ENCODE results near the gene CRIP3. TPM values are rescaled to one million over a fixed set of nuclear protein-coding genes. Genes with fewer than 3 reads are reported as not detected.

The CRIP3 gene
- total RNA-seq, 4 donors from 2014 or later: 0.82 to 1.4 TPM; not detected in 2

GRCh38 chr6:43283905-43284304 lies 24.7 kb downstream of the CRIP3 start:
- Histone ChIP-seq H3K9me3 (no peaks in the 10 kb centered on the region), H3K27me3 (peaks cover 13% of the 10 kb centered on the region), H3K4me1 (peaks cover 7 to 26% (median 17%) of the 10 kb centered on the region in 4 donors), H3K4me3 (no peak overlapping the region), H3K27ac (no peak overlapping the region), H3K36me3 (no peaks in the 10 kb centered on the region)
- TF ChIP-seq CTCF (IDR thresholded peaks at IDR 0.05) (no peak), POLR2A (IDR thresholded peaks at IDR 0.05) (no peak), POLR2AphosphoS5 (IDR thresholded peaks at IDR 0.05) (no peak), EP300 (IDR thresholded peaks at IDR 0.05; ENCODE audit: low read depth) (no peak)
- DNase-seq: no peak
- in situ Hi-C loops (cut with MboI; ENCODE audit: low pct_ligation_motif_present in 1 of 4, low pct_unique_long_range_greater_than_20kb in 1 of 4, low sequenced_read_pairs in 3 of 4) (no loop called here), intact Hi-C loops (cut with DNase I; ENCODE audit: low total_unique reads) (no loop called here)
- WGBS, 2 donors (ENCODE audit: low coverage in 1 of 2): 86% methylated on average over 21 of the region's 27 CpGs; no CpG with 5 or more reads in 1 of the 2 donors

GRCh38 chr6:43283514-43283901 lies 25.1 kb downstream of the CRIP3 start:
- no peak for DNase-seq
- 81% methylated on average over 14 of the region's 18 CpGs; no CpG with 5 or more reads in 1 of the 2 donors for WGBS, 2 donors (ENCODE audit: low coverage in 1 of 2)
- in situ Hi-C loops (cut with MboI; ENCODE audit: low pct_ligation_motif_present in 1 of 4, low pct_unique_long_range_greater_than_20kb in 1 of 4, low sequenced_read_pairs in 3 of 4) (no loop called here), intact Hi-C loops (cut with DNase I; ENCODE audit: low total_unique reads) (no loop called here)
- peaks cover 13% of the 10 kb centered on the region for H3K27me3 ChIP-seq
- no peak overlapping the region for H3K4me3 ChIP-seq
- TF ChIP-seq CTCF (IDR thresholded peaks at IDR 0.05) (no peak), POLR2A (IDR thresholded peaks at IDR 0.05) (no peak), EP300 (IDR thresholded peaks at IDR 0.05; ENCODE audit: low read depth) (no peak), POLR2AphosphoS5 (IDR thresholded peaks at IDR 0.05) (no peak)
- peaks cover 9 to 26% (median 20%) of the 10 kb centered on the region in 4 donors for H3K4me1 ChIP-seq
- H3K9me3 ChIP-seq: no peaks in the 10 kb centered on the region
- no peak overlapping the region for H3K27ac ChIP-seq
- no peaks in the 10 kb centered on the region for H3K36me3 ChIP-seq

GRCh38 chr6:43282636-43283513 lies 25.8 kb downstream of the CRIP3 start:
- intact Hi-C loops (cut with DNase I; ENCODE audit: low total_unique reads): no loop called here
- peaks cover 13% of the 10 kb centered on the region for H3K27me3 ChIP-seq
- H3K9me3 ChIP-seq: no peaks in the 10 kb centered on the region
- in situ Hi-C loops (cut with MboI; ENCODE audit: low pct_ligation_motif_present in 1 of 4, low pct_unique_long_range_greater_than_20kb in 1 of 4, low sequenced_read_pairs in 3 of 4): no loop called here
- H3K36me3 ChIP-seq: no peaks in the 10 kb centered on the region
- WGBS, 2 donors (ENCODE audit: low coverage in 1 of 2): 79 to 82% methylated on average over 10 to 30 of the region's 32 CpGs
- no peak for TF ChIP-seq EP300 (IDR thresholded peaks at IDR 0.05; ENCODE audit: low read depth)
- TF ChIP-seq POLR2AphosphoS5 (IDR thresholded peaks at IDR 0.05): no peak
- TF ChIP-seq CTCF (IDR thresholded peaks at IDR 0.05): no peak
- no peak for TF ChIP-seq POLR2A (IDR thresholded peaks at IDR 0.05)
- H3K27ac ChIP-seq: no peak overlapping the region
- DNase-seq: no peak
- H3K4me3 ChIP-seq: no peak overlapping the region
- peaks cover 9 to 26% (median 21%) of the 10 kb centered on the region in 4 donors for H3K4me1 ChIP-seq

GRCh38 chr6:43282060-43282459 lies 26.6 kb downstream of the CRIP3 start:
- no peak for DNase-seq
- peaks cover 13% of the 10 kb centered on the region for H3K27me3 ChIP-seq
- TF ChIP-seq EP300 (IDR thresholded peaks at IDR 0.05; ENCODE audit: low read depth) (no peak), POLR2AphosphoS5 (IDR thresholded peaks at IDR 0.05) (no peak), CTCF (IDR thresholded peaks at IDR 0.05) (no peak), POLR2A (IDR thresholded peaks at IDR 0.05) (no peak)

More at GRCh38 chr6:43282060-43282459, 26.6 kb downstream of the CRIP3 start:
- peaks cover 15 to 26% (median 22%) of the 10 kb centered on the region in 4 donors for H3K4me1 ChIP-seq
- WGBS, 2 donors (ENCODE audit: low coverage in 1 of 2): 81% methylated on average over 9 of the region's 9 CpGs; no CpG with 5 or more reads in 1 of the 2 donors
- H3K9me3 ChIP-seq: no peaks in the 10 kb centered on the region
- H3K36me3 ChIP-seq: no peaks in the 10 kb centered on the region
- no peak overlapping the region for H3K4me3 ChIP-seq
- no peak overlapping the region for H3K27ac ChIP-seq
- intact Hi-C loops (cut with DNase I; ENCODE audit: low total_unique reads): no loop called here
- in situ Hi-C loops (cut with MboI; ENCODE audit: low pct_ligation_motif_present in 1 of 4, low pct_unique_long_range_greater_than_20kb in 1 of 4, low sequenced_read_pairs in 3 of 4): no loop called here
